K562 (cell line): ENCODE results near the gene ARG1. TPM values are rescaled to one million over a fixed set of nuclear protein-coding genes. Genes with fewer than 3 reads are reported as not detected.

Experiments used
- CEBPZ ChIP-seq: fragments of 150-350 bp; IDR thresholded peaks from 2 replicates; pipeline ENCODE4 v1.6.1; 2014; ENCODE audit warnings: low read depth, mild to moderate bottlenecking, low read length, borderline replicate concordance
- SMAD3 ChIP-seq: fragments of 450-650 bp; formaldehyde crosslinking; conservative IDR thresholded peaks from 2 replicates; pipeline ENCODE4 v1.4.0; 2020; ENCODE audit warnings: mild to moderate bottlenecking
- SNIP1 ChIP-seq: fragments of 450-650 bp; IDR thresholded peaks from 2 replicates; pipeline ENCODE4 v1.7.1; 2017; ENCODE audit warnings: low read depth, mild to moderate bottlenecking
- THAP12 ChIP-seq: fragments of 250-450 bp; sonication (Bioruptor Pico); IDR thresholded peaks from 2 replicates; pipeline ENCODE4 v1.9.0; 2021; ENCODE audit warnings: mild to moderate bottlenecking, inconsistent platforms
- ZHX1 ChIP-seq: fragments of 150-350 bp; conservative IDR thresholded peaks from 2 replicates; pipeline ENCODE4 v1.6.1; 2014; ENCODE audit warnings: low read length
- ZNF134 ChIP-seq: fragments of 250-450 bp; sonication (Bioruptor Pico); conservative IDR thresholded peaks from 2 replicates; pipeline ENCODE4 v1.4.0; 2020
- ZNF407 ChIP-seq: fragments of 450-650 bp; IDR thresholded peaks from 2 replicates; pipeline ENCODE4 v1.6.1; 2016; ENCODE audit warnings: low read depth
- ZNF408 ChIP-seq: fragments of 250-450 bp; sonication (Bioruptor Pico); IDR thresholded peaks from 2 replicates; pipeline ENCODE4 v1.4.0; 2020; ENCODE audit warnings: low read depth, mild to moderate bottlenecking, moderate library complexity
- polyA plus RNA-seq, 8 experiments: library from polyadenylated mRNA; depleted of rRNA in 4 of 8; stranded (reverse) in 5 of 8; unstranded in 3 of 8; fragments of >200 nt; fragmentation: Nextera tagmentation in 2 of 8; fragmentation: Illumina TruSeq in 1 of 8; extraction: Ambion mirVana in 2 of 8; extraction: Trizol in 1 of 8; gene quantifications; 2 replicates each; pipeline versions ENCODE4 v1.2.1 to v1.2.3, GENCODE V29; 2011 to 2014; ENCODE audit warnings: inconsistent platforms in 1 of 8, missing spikeins in 1 of 8
- total RNA-seq, 7 experiments: library from RNA; depleted of rRNA in 6 of 7; stranded (reverse); fragments of >200 nt in 6 of 7; fragmentation: Illumina TruSeq in 2 of 7; extraction: Trizol in 2 of 7; gene quantifications; 2 replicates each; pipeline versions ENCODE4 v1.2.1 to v1.2.3, GENCODE V29; 2011 to 2021; ENCODE audit warnings: low replicate concordance in 1 of 7

Gene ARG1
- total and polyA plus RNA-seq, 9 of the 15 experiments (the other 6 are each of a cell fraction or from before 2014, with no cell fraction given) = 0.03 to 0.20 (median 0.08) TPM; not detected in 3

GRCh38 chr6:131627724-131628682 is 55.0 kb downstream of the ARG1 start, which contains the start of gene MED23 (continued):
- TF ChIP-seq ZNF407 (peak; percentile 80), ZHX1 (peak; percentile 83; the same call in 1 of the 2 replicates), SMAD3 (CRISPR knock-in tag) (peak; percentile 89), CEBPZ (peak; percentile 55; the same call in 1 of the 2 replicates), ZNF408 (CRISPR knock-in tag) (no peak), THAP12 (CRISPR knock-in tag) (peak; percentile 65; the same call in 1 of the 2 replicates), ZNF134 (CRISPR knock-in tag) (0 out of 2 replicates have a peak, but pooled peaks have one; percentile 11), SNIP1 (no peak)
